Posterior cingulate gyrus (tissue), 11 donors: Measurements from ENCODE around the gene SLIRP.
"Not testable (repeated sequence)": the region's sequence is repeated elsewhere in the genome, so short reads cannot be mapped to it uniquely, and the experiment has no call there.

Experiments used
- DNase-seq, 10 donors: peaks; one replicate each; pipeline versions ENCODE4 v3.0.0 to v3.0.0-alpha.2; 2020 to 2021; ENCODE audit warnings: mixed read lengths in 3 of 10
- intact Hi-C: fragments of 100-400 bp; cut with DNase I; formaldehyde crosslinking; loops from one replicate; pipeline ENCODE4 v1.15.1; 2023

Gene SLIRP

DNA sequence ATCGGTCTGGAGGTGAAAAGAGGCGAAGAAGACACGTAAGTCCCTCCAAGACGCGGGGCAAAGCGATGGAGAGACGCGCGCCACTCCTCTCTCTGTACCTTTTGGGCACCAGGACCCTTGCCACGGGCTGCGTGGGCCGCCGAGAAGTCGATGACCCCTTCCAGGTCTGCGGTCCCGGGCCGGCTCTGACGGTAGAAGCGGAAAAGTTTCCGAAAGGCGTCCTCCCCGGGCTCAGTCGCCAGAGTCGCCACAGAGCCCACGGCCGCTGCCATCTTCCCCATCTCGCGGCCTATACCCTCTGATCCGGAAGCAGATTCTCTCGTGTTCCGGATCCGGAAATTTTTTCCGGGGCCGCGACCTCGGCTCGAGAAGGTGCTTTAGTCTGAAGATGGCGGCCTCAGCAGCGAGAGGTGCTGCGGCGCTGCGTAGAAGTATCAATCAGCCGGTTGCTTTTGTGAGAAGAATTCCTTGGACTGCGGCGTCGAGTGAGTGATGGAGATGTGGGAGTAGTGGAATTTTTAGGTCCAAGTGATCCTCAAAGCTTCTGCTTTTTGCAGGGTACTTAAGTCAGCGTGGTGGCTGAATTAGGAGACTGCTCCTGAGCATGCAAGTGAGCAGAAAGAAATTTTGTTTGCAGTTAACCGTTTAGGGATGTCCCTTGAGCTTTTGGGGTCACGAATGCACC, at the start of gene SLIRP, which contains the start of gene ALKBH1:
TSS of gene SLIRP (plus strand) at position 380 of the 685 bp plus-strand sequence. CDS start at position 389, 9 bp downstream.
TSS of gene ALKBH1 (minus strand) at position 300 of the 685 bp plus-strand sequence. CDS start at position 281, 19 bp downstream.
- intact Hi-C loops, result loop anchor here (5.0 kb wide), 3 partner anchors 54 to 251 kb away; partner anchors contain the start of genes AHSA1, SNW1, SPTLC2 and VIPAS39
- DNase-seq, result peak; percentile 83 to 98 (median 89)

DNA sequence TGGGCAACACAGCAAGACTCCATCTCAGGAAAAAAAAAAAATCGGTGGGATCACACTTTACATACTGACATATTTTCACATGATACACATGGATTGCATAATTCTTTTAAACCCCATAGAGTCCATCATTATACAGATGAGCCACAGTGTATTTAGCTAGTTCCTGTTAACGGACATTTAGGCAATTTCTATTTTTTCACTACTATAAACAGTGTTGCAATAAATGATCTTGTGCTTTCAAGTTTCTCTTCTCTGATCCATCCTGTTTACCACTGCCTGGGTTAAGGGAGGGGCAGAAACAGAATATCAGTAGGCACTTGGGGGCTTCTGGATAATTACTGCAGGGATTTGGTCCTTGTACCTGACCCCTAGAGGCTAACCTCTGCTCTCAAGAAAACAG, 48.1 kb upstream of the SLIRP start:
- intact Hi-C loops, result no loop called here
- no peak for DNase-seq

DNA sequence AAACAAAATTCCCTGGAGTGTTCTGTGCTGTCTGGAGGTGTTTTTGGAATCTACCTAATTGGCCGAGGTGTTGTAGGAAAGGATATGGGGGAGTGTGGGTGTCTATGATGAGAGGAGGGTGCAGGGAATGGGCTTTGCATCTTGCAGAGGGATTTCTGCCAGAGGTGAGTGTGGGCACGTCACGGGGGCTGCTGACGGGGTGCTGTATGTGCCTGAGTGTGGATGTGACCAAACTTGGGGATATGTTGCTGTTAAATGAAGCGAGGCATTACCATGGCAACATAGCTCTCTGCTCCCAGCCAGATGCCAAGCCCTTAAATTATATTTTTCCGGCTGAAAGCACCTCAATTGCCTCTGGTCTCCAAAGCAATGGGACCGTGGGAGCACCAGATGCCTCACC, 47.1 kb upstream of the SLIRP start:
- peak in 8 of 10 donors; percentile 37 to 94 (median 70) for DNase-seq
- intact Hi-C loops, result no loop called here

DNA sequence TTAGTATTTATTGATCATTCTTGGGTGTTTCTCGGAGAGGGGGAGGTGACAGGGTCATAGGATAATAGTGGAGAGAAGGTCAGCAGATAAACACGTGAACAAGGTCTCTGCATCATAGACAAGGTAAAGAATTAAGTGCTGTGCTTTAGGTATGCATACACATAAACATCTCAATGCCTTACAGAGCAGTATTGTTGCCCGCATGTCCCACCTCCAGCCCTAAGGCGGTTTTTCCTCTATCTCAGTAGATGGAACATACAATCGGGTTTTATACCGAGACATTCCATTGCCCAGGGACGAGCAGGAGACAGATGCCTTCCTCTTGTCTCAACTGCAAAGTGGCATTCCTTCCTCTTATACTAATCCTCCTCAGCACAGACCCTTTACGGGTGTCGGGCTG, 46.3 kb upstream of the SLIRP start:
- DNase-seq, intact Hi-C loops: not testable (repeated sequence)

DNA sequence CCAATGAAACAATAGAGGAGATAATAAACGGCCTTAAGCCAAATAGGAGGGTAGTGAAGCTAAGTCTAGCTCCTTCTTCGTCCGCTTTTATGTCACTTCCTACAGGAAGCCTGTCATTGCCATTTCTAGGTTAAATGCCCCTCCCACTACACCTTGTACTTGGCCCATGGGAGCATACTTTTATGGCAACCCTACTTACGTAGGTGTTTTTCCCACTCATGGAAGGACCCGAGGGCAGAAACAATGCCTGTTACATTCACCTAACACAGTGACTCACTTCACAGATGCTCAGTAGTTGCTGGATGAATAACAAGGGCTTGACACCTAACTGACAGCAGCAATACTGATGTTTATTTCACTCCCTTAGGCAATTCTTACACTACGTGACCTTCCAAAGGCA, 44.6 kb upstream of the SLIRP start:
- intact Hi-C loops, result no loop called here

DNA sequence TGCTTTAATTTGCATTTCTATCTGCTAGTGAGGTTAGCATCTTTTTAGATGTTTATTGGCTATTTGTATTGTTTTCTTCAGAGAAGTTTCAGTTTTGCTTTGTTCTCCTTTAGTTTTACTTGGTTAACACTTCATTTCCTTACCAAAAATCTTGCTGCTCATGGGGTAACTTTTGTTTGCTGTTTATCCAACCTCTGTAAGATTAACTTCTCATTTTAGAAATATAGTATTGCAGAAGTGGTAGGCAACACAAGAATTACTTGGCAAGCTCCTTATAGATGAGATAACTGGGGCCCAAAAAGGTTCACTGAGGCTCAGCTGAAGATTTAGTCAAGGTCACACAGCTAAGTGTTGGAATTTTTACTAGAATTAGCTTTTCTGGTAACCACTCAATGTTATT, 40.6 kb upstream of the SLIRP start:
- no peak for DNase-seq
- intact Hi-C loops, result no loop called here

More for the DNA sequence above, 44.6 kb upstream of the SLIRP start:
- DNase-seq, result no peak

DNA sequence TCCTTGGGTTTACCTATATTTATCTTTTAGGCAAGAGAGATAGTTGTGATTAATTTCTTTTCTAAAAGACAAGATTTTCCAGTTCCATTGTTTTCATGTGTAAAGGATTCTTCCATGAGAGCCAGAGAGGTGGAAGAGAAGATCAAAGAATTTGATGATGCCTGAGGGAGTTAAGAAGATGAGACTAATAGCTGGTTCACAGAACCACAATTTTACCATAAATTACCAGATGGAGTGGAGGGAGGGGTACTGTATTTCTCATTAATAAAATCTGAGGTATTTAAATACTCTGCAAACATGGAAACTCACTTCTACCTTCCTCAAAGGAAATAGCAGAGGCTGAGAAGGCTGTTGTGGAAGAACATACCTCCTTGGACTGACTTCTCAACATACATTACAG, 34.7 kb upstream of the SLIRP start:
- no peak for DNase-seq
- intact Hi-C loops, result no loop called here

DNA sequence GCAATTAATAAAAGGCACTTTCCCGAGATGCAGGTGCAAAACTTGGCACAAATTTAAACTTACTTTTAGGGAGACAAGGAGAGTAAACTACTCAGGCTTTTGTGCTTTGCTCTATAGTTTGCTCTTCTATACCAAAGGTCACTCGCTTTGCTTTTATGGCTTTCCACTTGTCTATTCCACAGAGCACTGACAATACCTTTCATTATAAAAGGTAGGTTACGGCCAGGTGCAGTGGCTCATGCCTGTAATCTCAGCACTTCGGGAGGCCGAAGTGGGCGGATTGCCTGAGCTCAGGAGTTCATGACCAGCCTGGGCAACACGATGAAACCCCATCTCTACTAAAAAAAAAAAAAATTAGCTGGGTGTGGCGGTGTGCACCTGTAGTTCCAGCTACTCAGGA, 33.0 kb upstream of the SLIRP start:
- intact Hi-C loops, result no loop called here

DNA sequence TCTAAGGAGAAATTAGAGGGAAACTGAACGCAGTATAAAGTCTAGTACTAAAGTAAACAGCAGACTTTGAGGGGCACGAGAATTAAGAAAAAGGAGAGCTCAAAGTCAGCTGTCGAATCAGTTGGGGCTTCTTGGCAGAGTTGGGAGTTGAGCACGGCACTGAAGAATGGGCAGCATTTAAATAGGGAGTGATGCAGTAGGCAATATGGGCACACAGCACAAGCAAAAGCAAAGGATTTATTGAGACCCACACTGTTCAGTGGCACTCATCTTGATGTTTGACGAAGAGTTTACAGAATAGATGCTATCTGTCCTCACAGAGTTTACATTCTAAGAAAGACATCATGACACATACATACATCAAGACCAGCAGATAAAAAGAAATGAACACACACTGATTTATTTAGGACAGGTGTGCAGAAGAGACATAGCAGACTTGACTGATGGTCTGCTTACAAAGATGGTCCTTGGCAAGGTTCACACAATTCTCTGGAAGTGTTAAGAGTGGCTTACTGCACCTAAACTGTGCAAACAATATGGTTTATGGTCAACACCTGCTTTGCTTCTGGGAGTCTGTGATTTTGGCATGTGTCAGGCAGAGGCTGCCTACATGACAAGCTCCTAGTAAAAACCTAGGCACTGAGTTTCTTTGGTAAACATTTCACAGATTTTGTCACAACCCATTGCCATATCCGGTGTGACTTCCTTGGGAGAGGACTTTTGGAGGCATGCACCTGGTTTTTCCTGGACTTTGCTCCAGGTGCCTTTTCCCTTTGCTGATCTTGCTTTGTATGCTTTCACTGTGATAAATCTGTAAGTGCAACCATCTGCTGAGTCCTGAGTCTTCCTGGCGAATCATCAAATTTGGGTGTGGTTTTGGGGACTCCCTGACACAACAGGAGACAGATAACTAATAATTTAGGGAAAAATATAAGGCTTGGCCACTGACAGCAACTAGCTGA, 26.4 kb upstream of the SLIRP start:
- DNase-seq, result no peak
- intact Hi-C loops, result no loop called here

More for the DNA sequence above, 33.0 kb upstream of the SLIRP start:
- no peak for DNase-seq

DNA sequence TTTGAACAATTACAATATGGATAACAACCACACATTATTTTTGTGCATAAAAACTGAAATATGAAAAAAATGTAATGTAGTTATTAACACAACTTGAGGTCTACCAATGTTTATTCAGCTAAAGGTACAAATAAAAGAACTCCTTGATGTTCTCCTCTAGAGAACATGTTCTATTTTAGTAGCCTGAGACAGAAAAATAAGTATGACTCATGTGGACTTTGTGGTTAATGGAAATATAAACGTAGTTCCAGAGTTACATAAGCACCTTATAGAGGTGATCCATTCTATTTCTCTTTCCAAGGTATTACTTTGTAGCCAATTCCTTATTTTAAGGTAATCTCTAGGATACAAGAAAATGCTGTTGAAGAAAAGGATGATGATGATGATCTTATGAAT, 25.7 kb upstream of the SLIRP start:
- intact Hi-C loops, result no loop called here

DNA sequence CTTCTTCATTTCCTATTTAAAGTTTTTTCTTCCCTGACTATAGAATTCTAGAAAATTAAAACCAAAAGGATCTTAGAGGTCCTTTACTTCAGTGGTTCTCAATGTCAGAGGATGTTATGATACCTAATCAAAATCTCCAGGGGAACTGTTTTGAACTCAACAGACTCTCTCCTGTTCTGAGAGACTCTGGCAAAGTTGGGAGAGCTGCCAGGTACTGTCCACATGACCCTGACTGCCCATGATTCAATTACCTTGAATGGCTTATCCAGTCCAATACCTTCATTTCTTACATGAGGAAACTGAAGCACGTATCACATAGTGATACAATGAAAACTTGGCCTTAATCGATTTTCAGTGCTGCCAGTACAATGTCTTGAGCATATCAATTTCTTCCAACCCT, 16.6 kb upstream of the SLIRP start:
- intact Hi-C loops, result no loop called here
- DNase-seq, result peak in 1 of 10 donors; percentile 20

More for the DNA sequence above, 25.7 kb upstream of the SLIRP start:
- DNase-seq, result no peak

DNA sequence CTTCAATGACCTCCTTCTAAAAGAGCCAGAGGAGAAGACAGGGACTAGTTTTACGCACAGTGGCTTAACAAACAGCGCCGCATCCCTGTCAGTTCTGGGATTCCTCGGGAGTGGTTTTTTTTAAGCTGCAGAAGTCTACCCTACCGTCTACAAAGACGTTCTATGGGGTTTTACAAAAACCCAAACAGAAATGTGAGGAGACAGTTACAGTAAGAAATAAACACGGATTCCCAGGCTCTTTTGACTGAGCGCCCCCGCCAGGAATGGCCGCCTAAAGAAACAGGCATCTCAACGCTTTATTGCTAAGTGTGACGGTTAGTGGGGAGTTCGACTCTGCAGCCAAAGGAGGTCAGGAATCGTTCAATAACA, 564 bp upstream of the SLIRP start:
- intact Hi-C loops, result loop anchor here (5.0 kb wide), 3 partner anchors 55 to 250 kb away; partner anchors contain the start of genes AHSA1, SNW1, SPTLC2 and VIPAS39
- peak in 7 of 10 donors; percentile 23 to 90 (median 58) for DNase-seq

DNA sequence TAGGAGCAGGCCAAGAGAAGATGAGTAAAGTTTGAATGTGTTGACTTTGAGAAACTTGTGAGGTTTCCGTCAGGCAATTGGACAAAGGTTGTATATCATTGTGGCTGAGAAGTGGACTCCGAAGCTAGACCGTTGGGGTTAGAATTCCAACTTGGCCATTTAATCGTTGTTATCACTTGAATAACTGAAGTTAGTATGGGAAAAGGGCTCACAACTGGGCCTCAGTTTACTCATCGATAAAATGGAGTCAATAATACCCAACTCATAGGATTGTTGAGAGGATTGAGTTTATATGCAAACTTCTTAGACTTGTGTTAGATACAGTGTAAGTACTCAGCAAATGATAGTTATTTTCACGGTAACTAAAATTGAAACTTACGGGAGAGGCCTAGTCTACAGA, 846 bp downstream of the SLIRP start:
- intact Hi-C loops, result loop anchor here (5.0 kb wide), 3 partner anchors 54 to 251 kb away; partner anchors contain the start of genes AHSA1, SNW1, SPTLC2 and VIPAS39
- no peak for DNase-seq

DNA sequence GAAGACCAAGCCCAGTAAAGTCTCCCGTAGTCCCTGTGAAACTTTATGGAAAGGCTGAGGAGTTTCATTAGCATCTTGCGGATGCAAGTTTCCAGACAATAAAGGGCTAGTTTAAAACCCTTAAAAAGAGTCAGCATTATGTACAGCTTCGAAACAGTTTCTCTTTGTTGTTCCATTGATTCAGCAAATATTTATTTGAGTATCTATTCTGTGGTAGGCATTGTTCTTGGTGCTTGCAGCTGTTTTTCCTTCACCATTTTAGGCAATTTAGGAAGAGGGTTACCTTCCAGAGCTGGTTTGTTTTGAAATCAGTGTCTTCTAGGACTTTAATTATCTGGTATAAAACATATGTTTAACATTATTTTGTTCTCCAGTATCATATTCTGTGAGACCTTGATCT, 1.5 kb downstream of the SLIRP start:
- intact Hi-C loops, result loop anchor here (5.0 kb wide), 3 partner anchors 53 to 252 kb away; partner anchors contain the start of genes AHSA1, SNW1, SPTLC2 and VIPAS39
- DNase-seq, result no peak

DNA sequence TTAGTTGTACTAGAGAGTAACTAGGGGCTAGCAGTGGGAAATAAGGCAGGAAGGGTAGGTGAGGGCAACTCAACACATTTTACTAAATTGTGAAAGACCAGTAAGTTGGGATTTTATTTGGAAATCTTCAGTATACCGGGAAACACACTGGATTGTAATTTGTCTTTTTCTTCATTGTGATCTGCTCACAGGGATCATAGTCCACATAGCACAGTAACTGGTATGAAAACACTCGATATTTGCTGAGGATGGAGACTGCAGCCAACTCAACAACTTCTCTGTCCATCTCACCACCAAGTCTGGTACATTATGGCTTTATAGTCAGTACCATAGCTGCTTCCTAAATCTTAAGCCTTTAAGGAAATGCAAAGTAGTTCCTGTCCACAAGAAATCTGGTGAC, 2.5 kb downstream of the SLIRP start:
- no peak for DNase-seq
- intact Hi-C loops, result no loop called here

DNA sequence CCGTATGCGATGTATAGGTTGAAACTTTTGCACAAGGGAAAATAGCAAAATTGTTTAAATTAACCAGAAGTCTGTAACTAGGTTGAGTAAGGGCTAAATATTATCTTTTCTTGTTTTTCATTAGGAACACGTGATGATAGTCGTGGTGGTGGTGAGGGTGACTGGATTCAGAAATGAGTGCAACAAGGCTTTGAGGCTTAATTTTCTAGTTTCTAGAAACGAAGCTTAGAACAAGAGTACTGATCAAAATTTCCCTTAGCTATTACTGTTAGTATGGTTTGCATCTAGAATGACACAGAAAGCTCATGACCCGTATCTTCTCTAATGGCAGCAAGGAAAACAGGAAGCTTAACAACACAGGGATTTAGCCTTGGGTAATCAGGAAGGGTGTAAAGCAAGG, 7.0 kb downstream of the SLIRP start:
- intact Hi-C loops, result no loop called here
- DNase-seq, result no peak

DNA sequence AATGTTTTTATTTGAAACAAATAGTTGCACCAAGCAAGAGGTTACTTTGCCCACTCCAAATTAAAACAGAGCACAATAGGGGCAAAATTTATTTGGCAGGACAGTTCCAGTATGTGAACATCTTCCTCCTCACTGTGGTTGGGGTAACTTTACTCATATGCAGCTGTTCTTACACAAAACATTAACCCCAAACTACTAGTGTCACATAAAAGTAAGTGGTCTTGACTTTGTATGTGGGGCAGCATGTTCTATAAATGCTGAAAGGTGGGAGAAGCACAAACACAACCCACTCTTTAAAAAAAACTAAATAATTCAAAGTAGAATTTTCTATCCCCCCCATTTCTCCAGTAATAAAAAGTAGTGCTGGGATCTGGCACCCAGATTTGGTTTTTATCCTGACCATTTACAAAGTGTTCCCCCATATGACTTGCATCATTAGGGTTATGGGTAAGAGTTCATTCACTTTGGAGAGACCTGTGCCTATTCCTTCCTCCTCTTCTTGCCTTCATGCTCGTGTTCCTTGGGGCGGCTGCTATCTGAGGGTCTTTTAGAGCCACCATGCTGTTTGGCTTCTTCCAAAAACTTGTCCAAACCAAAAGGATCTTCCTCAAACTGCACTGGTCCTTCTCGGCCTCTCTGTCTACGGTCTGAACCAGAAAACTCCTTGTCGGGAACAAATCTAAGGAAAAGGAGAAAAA, 9.9 kb downstream of the SLIRP start:
- intact Hi-C loops, result no loop called here
- DNase-seq, result no peak

DNA sequence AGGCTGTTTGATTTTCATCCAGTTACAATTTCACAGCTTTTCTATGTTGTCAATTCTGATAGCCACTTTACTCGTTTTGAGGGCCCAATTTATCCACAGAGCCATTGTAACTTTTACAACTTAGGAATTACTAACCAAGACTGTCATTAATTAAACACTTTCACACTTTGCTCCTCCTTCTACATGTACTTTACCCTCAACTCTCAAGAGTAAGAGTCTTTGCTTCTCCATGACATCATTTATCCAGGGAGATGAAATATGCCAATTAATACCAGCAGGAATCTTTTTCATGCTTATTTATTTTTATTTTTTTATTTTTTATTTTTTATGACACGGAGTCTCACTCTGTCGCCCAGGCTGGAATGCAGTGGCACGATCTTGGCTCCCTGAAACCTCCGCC, 13.5 kb downstream of the SLIRP start:
- intact Hi-C loops, result no loop called here
- DNase-seq, result no peak

DNA sequence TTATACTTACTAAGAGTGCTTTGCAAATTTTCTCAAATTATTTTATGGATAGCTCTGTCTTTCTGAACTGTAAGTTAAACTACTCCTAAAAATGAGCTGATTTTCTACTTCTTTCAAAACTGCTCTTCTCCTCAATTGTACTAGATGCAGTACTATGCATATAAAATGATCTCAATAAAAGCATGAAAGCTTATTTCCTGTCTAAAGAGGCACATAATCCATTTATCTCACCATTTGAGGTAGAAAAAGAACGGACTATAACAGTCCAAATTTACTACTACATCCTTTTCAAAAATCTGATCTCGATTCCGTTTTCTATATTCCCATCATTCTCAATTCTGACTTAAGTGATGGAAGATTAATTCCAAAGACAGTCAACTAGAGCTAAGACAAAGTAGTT, 14.4 kb downstream of the SLIRP start:
- intact Hi-C loops, result no loop called here
- no peak for DNase-seq

DNA sequence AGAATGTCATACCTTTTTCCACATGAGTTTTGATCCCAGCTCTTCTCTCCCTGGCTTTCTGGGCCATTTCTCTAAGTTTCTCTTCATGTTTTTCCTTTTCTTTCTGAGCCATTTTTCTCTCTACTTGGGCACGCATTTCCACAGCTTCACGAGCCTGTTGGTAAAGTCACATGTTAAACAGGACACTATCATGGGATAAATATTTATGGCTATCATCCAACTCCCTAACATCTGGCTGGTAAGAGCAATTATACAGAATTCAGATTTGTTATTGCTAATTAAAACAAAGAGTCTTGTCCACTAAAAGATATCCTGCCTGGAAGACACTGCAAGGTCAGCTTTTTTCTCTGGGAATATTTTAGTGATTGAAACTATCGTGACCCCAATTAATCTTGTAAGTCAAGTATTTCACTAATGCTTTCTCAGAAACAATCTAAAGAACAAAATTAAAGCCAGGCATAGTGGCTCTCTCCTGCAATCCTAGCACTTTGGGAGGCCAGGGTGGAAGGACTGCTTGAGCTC, 23.1 kb downstream of the SLIRP start:
- intact Hi-C loops, result no loop called here
- no peak for DNase-seq
